B cell (primary cell): ENCODE measurements around the gene GRID1. TPM values are rescaled to one million over a fixed set of nuclear protein-coding genes. Genes with fewer than 3 reads are reported as not detected.

Source experiments
- ATAC-seq: fragments of 200-7000 bp; cut with Tn5 transposase; one replicate; pipeline ENCODE4 v1.10.0; 2021; ENCODE audit warnings: low read depth, mild to moderate bottlenecking, moderate number of reproducible peaks, moderate library complexity
- CTCF ChIA-PET: fragments of 350-600 bp; sonication (Branson Sonifier 250); formaldehyde crosslinking; loops from one replicate; lab custom pipeline; 2021; ENCODE audit warnings: antibody characterized with exemption, inconsistent platforms; lab: Charles Lee
- POLR2A ChIA-PET: fragments of 350-600 bp; sonication (Branson Sonifier 250); formaldehyde crosslinking; loops from one replicate; lab custom pipeline; 2021; ENCODE audit warnings: antibody characterized with exemption; lab: Charles Lee
- DNase-seq: peaks from one replicate; pipeline ENCODE4 v3.0.0; 2013
- H2AFZ ChIP-seq: 2 replicates; pipeline ENCODE4 v1.6.1; 2012; ENCODE audit warnings: mild to moderate bottlenecking, low read depth, low read length; ENCODE audit not compliant: insufficient read depth, poor library complexity, severe bottlenecking
- H3K27ac ChIP-seq, 2 donors: 1 replicate in 1 of 2; 2 replicates in 1 of 2; pipeline ENCODE4 v1.5.1; 2012 to 2013; ENCODE audit warnings: low read length in 2 of 2, mild to moderate bottlenecking in 2 of 2, moderate library complexity in 1 of 2
- H3K27me3 ChIP-seq, 4 experiments: fragments of 200-600 bp in 1 of 4; sonication (generic) in 1 of 4; replicated peaks in 1 of 4; 1 replicate in 2 of 4; 2 replicates in 2 of 4; pipeline versions ENCODE4 v1.6.1 to v1.7.0; 2013 to 2016; ENCODE audit warnings: low read length in 3 of 4, mild to moderate bottlenecking in 2 of 4, mixed read lengths in 1 of 4, moderate library complexity in 1 of 4; ENCODE audit not compliant: insufficient read depth in 4 of 4, control insufficient read depth in 3 of 4; ENCODE audit errors: control extremely low read depth in 1 of 4
- H3K36me3 ChIP-seq, 2 experiments: replicated peaks in 1 of 2; 1 replicate in 1 of 2; 2 replicates in 1 of 2; pipeline versions ENCODE4 v1.6.1 to v1.7.1; 2013; ENCODE audit warnings: low read length in 1 of 2; ENCODE audit not compliant: insufficient read depth in 2 of 2, control insufficient read depth in 1 of 2; ENCODE audit errors: control extremely low read depth in 1 of 2, extremely low read depth in 1 of 2
- H3K4me1 ChIP-seq, 2 donors: fragments of 200-600 bp in 1 of 2; sonication (generic) in 1 of 2; 1 replicate in 1 of 2; 2 replicates in 1 of 2; pipeline versions ENCODE4 v1.5.1 to v1.6.1; 2013 to 2017; ENCODE audit warnings: low read length in 2 of 2; ENCODE audit not compliant: control insufficient read depth in 2 of 2, insufficient read depth in 2 of 2
- H3K4me2 ChIP-seq: replicated peaks from 2 replicates; pipeline ENCODE3; 2012; ENCODE audit warnings: mild to moderate bottlenecking, low read depth, low read length; ENCODE audit not compliant: poor library complexity, severe bottlenecking
- H3K4me3 ChIP-seq, 5 experiments: fragments of 200-600 bp in 1 of 5; sonication (generic) in 1 of 5; 1 replicate in 3 of 5; 2 replicates in 2 of 5; pipeline versions ENCODE4 v1.5.1 to v1.7.0; 2011 to 2016; ENCODE audit warnings: low read length in 4 of 5, mild to moderate bottlenecking in 4 of 5, low read depth in 2 of 5, control low read depth in 1 of 5, moderate library complexity in 1 of 5; ENCODE audit not compliant: insufficient read depth in 1 of 5; ENCODE audit errors: control extremely low read depth in 1 of 5, extremely low read depth in 1 of 5
- H3K79me2 ChIP-seq: fragments of 200-600 bp; sonication (generic); one replicate; pipeline ENCODE4 v1.6.0; 2016; ENCODE audit warnings: low read length; ENCODE audit not compliant: control insufficient read depth, insufficient read depth
- H3K9ac ChIP-seq: fragments of 200-600 bp; sonication (generic); 2 replicates; pipeline ENCODE4 v1.6.1; 2017; ENCODE audit warnings: mild to moderate bottlenecking, low read length, moderate library complexity
- H3K9me3 ChIP-seq, 3 donors: one replicate each; pipeline versions ENCODE4 v1.6.1 to v1.7.1; 2013; ENCODE audit warnings: low read length in 2 of 3; ENCODE audit not compliant: control insufficient read depth in 2 of 3, insufficient read depth in 1 of 3; ENCODE audit errors: control extremely low read depth in 1 of 3
- H4K20me1 ChIP-seq: 2 replicates; pipeline ENCODE4 v1.6.0; 2012; ENCODE audit warnings: mild to moderate bottlenecking, low read length; ENCODE audit not compliant: insufficient read depth, control insufficient read depth, poor library complexity, severe bottlenecking
- H3K27ac Mint-ChIP-seq: one replicate; pipeline ENCODE4 v1.8.0; 2021; ENCODE audit warnings: mixed read lengths
- H3K27me3 Mint-ChIP-seq: one replicate; pipeline ENCODE4 v1.8.0; 2021; ENCODE audit warnings: mixed read lengths
- H3K4me1 Mint-ChIP-seq: one replicate; pipeline ENCODE4 v1.8.0; 2021; ENCODE audit warnings: mixed read lengths
- H3K4me3 Mint-ChIP-seq: one replicate; pipeline ENCODE4 v1.8.0; 2021; ENCODE audit warnings: mixed read lengths
- H3K9me3 Mint-ChIP-seq: one replicate; pipeline ENCODE4 v1.8.0; 2022; ENCODE audit warnings: mixed read lengths; ENCODE audit not compliant: insufficient read depth
- EZH2 ChIP-seq: IDR thresholded peaks from 2 replicates; pipeline ENCODE4 v1.6.1; 2012; ENCODE audit warnings: borderline replicate concordance, low read depth, mild to moderate bottlenecking, moderate library complexity, low read length; ENCODE audit not compliant: insufficient read depth, poor library complexity, severe bottlenecking
- WGBS: methylation state at CpG from one replicate; pipeline ENCODE4 v1.1.5; 2013; ENCODE audit warnings: missing lambda C conversion rate; ENCODE audit not compliant: insufficient coverage; 5-methylcytosine and 5-hydroxymethylcytosine counted together
- intact Hi-C: fragments of 100-400 bp; cut with micrococcal nuclease; formaldehyde crosslinking; loops from one replicate; pipeline ENCODE4 v1.10.0; 2022
- polyA plus RNA-seq: library from polyadenylated mRNA; depleted of rRNA; stranded (reverse); fragments of >200 nt; gene quantifications from 2 replicates; pipeline ENCODE4 v1.2.3, GENCODE V29; 2012
- total RNA-seq, 2 donors: library from RNA; stranded (reverse); fragments of 120-200 nt in 1 of 2; gene quantifications; 1 replicate in 1 of 2; 2 replicates in 1 of 2; pipeline versions ENCODE4 v1.2.3 to v1.2.4, GENCODE V29; 2013 to 2022
- TF ChIP-seq, protein P1 (sequence below): fragments of 200-600 bp; IDR thresholded peaks from one replicate; pipeline ENCODE4 v1.8.0; 2022; ENCODE audit warnings: antibody characterized with exemption, mild to moderate bottlenecking

Gene GRID1
- total and polyA plus RNA-seq, 2 donors (not counting 1 experiment from before 2014, with no cell fraction given): not detected

GRCh38 chr10:86211691-86212390, 154.8 kb downstream of the GRID1 start:
- TF ChIP-seq, protein P1, sequence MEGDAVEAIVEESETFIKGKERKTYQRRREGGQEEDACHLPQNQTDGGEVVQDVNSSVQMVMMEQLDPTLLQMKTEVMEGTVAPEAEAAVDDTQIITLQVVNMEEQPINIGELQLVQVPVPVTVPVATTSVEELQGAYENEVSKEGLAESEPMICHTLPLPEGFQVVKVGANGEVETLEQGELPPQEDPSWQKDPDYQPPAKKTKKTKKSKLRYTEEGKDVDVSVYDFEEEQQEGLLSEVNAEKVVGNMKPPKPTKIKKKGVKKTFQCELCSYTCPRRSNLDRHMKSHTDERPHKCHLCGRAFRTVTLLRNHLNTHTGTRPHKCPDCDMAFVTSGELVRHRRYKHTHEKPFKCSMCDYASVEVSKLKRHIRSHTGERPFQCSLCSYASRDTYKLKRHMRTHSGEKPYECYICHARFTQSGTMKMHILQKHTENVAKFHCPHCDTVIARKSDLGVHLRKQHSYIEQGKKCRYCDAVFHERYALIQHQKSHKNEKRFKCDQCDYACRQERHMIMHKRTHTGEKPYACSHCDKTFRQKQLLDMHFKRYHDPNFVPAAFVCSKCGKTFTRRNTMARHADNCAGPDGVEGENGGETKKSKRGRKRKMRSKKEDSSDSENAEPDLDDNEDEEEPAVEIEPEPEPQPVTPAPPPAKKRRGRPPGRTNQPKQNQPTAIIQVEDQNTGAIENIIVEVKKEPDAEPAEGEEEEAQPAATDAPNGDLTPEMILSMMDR: no peak
- TF ChIP-seq EZH2: no peak
- DNase-seq: no peak
- Histone ChIP-seq H3K9ac (no peak overlapping the region), H4K20me1 (no peaks in the 10 kb centered on the region), H3K9me3 (peaks cover 0 to 6% (median 0%) of the 10 kb centered on the region in 3 donors), H3K4me1 (no peaks in the 10 kb centered on the region), H2AFZ (no peak overlapping the region), H3K36me3 (no peaks in the 10 kb centered on the region), H3K4me2 (no peak overlapping the region), H3K79me2 (no peaks in the 10 kb centered on the region), H3K4me3 (no peak overlapping the region), H3K27me3 (no peaks in the 10 kb centered on the region), H3K27ac (no peak overlapping the region)
- H3K4me1 Mint-ChIP-seq: no peaks in the 10 kb centered on the region
- ATAC-seq: no peak
- H3K9me3 Mint-ChIP-seq: no peaks in the 10 kb centered on the region
- no peak overlapping the region for H3K27ac Mint-ChIP-seq
- H3K27me3 Mint-ChIP-seq: peaks cover 2% of the 10 kb centered on the region
- POLR2A ChIA-PET: no interaction called here
- CTCF ChIA-PET: no interaction called here
- 80% methylated on average over 8 of the region's 8 CpGs for WGBS
- intact Hi-C loops: no loop called here
- no peak overlapping the region for H3K4me3 Mint-ChIP-seq

DNA sequence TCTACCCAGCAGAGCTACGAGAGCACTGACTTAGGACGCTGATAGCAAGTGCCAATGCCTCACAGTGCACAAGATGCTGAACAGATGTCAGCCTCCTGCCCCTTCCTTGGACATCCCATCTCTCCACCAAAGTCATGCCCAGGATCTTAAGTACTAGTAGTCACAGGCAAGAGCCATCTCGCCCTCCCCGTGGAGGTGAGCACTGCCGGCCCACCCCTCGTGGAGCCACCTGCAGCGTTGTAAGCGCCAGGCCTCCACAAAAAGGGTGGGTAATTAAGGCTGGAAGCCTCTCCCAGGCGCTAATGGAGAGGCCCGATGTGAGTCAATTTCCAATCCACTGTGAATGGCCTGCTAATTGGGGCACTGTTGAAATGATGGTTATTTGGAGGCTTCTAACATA, 156.2 kb downstream of the GRID1 start:
- no peaks in the 10 kb centered on the region for H3K4me1 Mint-ChIP-seq

More for the DNA sequence above, 156.2 kb downstream of the GRID1 start:
- no peak overlapping the region for H3K27ac ChIP-seq
- Mint-ChIP-seq H3K9me3 (no peaks in the 10 kb centered on the region), H3K27ac (no peak overlapping the region), H3K27me3 (no peaks in the 10 kb centered on the region), H3K4me3 (no peak overlapping the region)
- H3K36me3 ChIP-seq: no peaks in the 10 kb centered on the region
- WGBS: 91% methylated on average over 4 of the region's 10 CpGs
- no peak overlapping the region for H3K9ac ChIP-seq
- no peak for DNase-seq
- ATAC-seq: no peak
- no peak overlapping the region for H3K4me2 ChIP-seq
- H3K4me1 ChIP-seq: no peaks in the 10 kb centered on the region
- intact Hi-C loops: no loop called here
- TF ChIP-seq EZH2: no peak
- TF ChIP-seq, protein P1: no peak
- CTCF ChIA-PET: no interaction called here
- H4K20me1 ChIP-seq: no peaks in the 10 kb centered on the region
- POLR2A ChIA-PET: no interaction called here
- peaks cover 0 to 6% (median 0%) of the 10 kb centered on the region in 3 donors for H3K9me3 ChIP-seq
- H2AFZ ChIP-seq: no peak overlapping the region
- no peaks in the 10 kb centered on the region for H3K79me2 ChIP-seq
- H3K4me3 ChIP-seq: no peak overlapping the region
- H3K27me3 ChIP-seq: no peaks in the 10 kb centered on the region
